ENCODE measurements around the gene PREX1. TPM values are rescaled to one million over a fixed set of nuclear protein-coding genes. Genes with fewer than 3 reads are reported as not detected.
A peak's percentile ranks its signal among the peaks of the same experiment; 100 is the strongest.

PREX1 gene
- total and polyA plus RNA-seq, 4 donors: 29.5 to 121 (median 69.3) TPM

DNA sequence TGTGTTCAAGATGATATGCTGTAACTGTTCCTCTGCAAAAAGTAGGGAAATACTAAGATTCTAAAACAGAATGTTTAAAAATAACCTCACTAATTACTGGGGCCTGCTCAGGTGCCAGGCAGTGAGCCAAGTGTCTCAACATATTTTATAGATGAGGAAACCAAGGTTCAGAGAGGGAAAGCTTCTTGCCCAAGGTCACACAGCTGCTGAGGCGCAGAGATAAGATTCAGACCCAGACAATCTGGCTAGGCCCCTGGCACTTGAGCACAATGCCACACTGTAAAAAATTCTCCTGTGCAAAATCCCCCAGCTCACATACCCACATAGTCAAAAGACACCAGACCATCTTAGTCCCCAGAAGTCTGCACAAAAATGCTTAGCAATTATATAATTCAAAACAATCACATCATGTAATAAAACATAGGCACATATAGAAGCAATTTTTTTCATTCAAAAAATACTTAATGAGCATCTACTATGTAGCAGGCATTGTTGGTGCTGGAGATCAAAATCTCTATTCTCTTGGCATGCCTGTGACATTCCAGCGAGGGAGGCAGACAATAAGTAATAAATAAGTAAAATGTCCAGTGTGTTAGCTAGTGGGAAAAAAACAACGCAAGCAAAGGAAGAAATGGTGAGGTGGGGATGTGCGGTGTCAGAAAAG lies 10.3 kb downstream of the PREX1 start:
- H3K27ac ChIP-seq (ENCODE audit: low read depth in 1 of 2, low read length in 1 of 2): peak overlapping the region in 1 of 2 donors; percentile 9
- H3K4me3 ChIP-seq: no peak overlapping the region
- WGBS, 2 donors: 75 to 80% methylated on average over 4 of the region's 4 CpGs
- H3K9me3 ChIP-seq (ENCODE audit: control insufficient read depth in 4 of 4, insufficient read depth in 3 of 4, low read length in 3 of 4): peaks cover 0 to 6% (median 0%) of the 10 kb centered on the region in 4 donors
- DNase-seq (no peak), ATAC-seq (ENCODE audit: insufficient read depth, low FRiP score) (no peak)
- no peak overlapping the region for H3K9ac ChIP-seq (ENCODE audit: insufficient read depth in 1 of 2, low read length in 2 of 2)
- peaks cover 0 to 8% (median 0%) of the 10 kb centered on the region in 4 donors for H3K36me3 ChIP-seq (ENCODE audit: control insufficient read depth in 4 of 4, insufficient read depth in 4 of 4, low read length in 4 of 4)
- TF ChIP-seq, protein P1, sequence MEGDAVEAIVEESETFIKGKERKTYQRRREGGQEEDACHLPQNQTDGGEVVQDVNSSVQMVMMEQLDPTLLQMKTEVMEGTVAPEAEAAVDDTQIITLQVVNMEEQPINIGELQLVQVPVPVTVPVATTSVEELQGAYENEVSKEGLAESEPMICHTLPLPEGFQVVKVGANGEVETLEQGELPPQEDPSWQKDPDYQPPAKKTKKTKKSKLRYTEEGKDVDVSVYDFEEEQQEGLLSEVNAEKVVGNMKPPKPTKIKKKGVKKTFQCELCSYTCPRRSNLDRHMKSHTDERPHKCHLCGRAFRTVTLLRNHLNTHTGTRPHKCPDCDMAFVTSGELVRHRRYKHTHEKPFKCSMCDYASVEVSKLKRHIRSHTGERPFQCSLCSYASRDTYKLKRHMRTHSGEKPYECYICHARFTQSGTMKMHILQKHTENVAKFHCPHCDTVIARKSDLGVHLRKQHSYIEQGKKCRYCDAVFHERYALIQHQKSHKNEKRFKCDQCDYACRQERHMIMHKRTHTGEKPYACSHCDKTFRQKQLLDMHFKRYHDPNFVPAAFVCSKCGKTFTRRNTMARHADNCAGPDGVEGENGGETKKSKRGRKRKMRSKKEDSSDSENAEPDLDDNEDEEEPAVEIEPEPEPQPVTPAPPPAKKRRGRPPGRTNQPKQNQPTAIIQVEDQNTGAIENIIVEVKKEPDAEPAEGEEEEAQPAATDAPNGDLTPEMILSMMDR (IDR thresholded peaks at IDR 0.05; ENCODE audit: control extremely low read depth, extremely low read depth): no peak
- peaks cover 0 to 17% (median 0%) of the 10 kb centered on the region in 5 donors for H3K4me1 ChIP-seq (ENCODE audit: control insufficient read depth in 5 of 5, insufficient read depth in 5 of 5, low read length in 5 of 5)
- peaks cover 0 to 57% (median 20%) of the 10 kb centered on the region in 3 donors for H3K27me3 ChIP-seq (ENCODE audit: control insufficient read depth in 3 of 3, insufficient read depth in 3 of 3, low read length in 2 of 3)

DNA sequence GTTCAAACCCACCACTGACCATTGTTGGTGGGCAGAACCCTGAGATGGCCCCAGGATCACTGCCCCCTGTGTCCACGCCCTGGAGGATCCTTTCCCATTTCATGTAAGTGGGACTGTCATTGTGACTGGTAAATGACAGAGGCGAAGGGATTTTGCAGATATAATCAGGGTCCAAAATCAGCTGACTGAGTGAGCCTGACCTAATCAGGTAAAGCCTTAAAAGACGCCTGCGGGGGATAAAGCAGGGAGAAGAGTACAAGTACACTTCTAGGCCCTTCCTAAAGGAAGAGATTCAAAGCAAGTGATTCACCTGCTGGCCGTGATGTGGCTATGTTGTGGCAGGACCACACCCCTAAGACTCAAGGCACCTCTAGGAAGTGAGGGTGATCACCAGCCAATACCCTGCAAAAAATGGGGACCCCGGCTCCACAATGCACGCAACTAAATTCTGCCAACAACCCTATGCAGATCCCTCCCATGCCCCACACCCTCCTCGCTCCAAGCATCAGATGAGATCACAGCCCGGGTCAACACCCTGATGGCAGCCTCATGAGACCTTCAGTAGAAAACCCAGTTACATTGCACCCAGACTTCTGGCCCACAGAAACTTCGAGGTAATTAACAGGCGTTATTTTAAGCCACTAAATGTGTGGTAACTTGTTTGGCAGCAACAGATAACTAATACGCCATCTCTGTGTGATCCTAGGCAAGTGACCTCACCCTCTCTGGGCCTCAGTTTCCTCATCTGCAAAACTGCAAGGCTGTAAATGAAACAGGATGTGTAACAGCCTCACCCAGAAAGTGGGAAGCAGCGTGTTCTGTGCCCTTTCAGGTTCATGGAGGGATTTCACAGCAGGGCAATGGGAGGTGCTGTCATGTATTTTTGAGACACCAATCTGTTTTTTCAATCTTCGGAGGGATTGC lies 11.3 kb downstream of the PREX1 start:
- no peak overlapping the region for H3K27ac ChIP-seq (ENCODE audit: low read depth in 1 of 2, low read length in 1 of 2)

DNA sequence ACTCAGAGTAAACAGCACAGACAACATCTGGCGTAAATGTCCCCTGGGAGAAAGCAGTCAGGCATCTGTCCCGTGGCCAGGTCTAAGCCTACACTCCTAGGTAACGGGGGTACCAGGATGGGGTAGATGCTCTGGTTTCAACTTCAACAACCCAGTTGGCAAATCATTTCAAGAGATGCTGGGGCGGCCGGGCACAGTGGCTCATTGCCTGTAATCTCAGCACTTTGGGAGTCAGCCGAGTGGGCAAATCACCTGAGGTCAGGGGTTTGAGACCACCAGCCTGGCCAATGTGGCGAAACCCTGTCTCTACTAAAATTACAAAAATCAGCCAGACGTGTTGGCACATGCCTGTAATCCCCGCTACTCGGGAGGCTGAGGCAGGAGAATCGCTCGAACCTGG lies 12.3 kb downstream of the PREX1 start:
- 77 to 86% methylated on average over 12 of the region's 12 CpGs for WGBS, 2 donors
- DNase-seq: no peak
- H3K36me3 ChIP-seq (ENCODE audit: control insufficient read depth in 4 of 4, insufficient read depth in 4 of 4, low read length in 4 of 4): peaks cover 0 to 7% (median 0%) of the 10 kb centered on the region in 4 donors
- H3K27me3 ChIP-seq (ENCODE audit: control insufficient read depth in 3 of 3, insufficient read depth in 3 of 3, low read length in 2 of 3): peaks cover 0 to 53% (median 18%) of the 10 kb centered on the region in 3 donors
- TF ChIP-seq, protein P1 (IDR thresholded peaks at IDR 0.05; ENCODE audit: control extremely low read depth, extremely low read depth): no peak
- H3K4me3 ChIP-seq: no peak overlapping the region
- peaks cover 0 to 20% (median 0%) of the 10 kb centered on the region in 5 donors for H3K4me1 ChIP-seq (ENCODE audit: control insufficient read depth in 5 of 5, insufficient read depth in 5 of 5, low read length in 5 of 5)
- H3K9ac ChIP-seq (ENCODE audit: insufficient read depth in 1 of 2, low read length in 2 of 2): no peak overlapping the region
- peaks cover 0 to 6% (median 0%) of the 10 kb centered on the region in 4 donors for H3K9me3 ChIP-seq (ENCODE audit: control insufficient read depth in 4 of 4, insufficient read depth in 3 of 4, low read length in 3 of 4)
- H3K27ac ChIP-seq (ENCODE audit: low read depth in 1 of 2, low read length in 1 of 2): no peak overlapping the region
- no peak for ATAC-seq (ENCODE audit: insufficient read depth, low FRiP score)

More for the DNA sequence above, 11.3 kb downstream of the PREX1 start:
- TF ChIP-seq, protein P1 (IDR thresholded peaks at IDR 0.05; ENCODE audit: control extremely low read depth, extremely low read depth): no peak
- H3K4me1 ChIP-seq (ENCODE audit: control insufficient read depth in 5 of 5, insufficient read depth in 5 of 5, low read length in 5 of 5): peaks cover 0 to 18% (median 0%) of the 10 kb centered on the region in 5 donors
- H3K36me3 ChIP-seq (ENCODE audit: control insufficient read depth in 4 of 4, insufficient read depth in 4 of 4, low read length in 4 of 4): peaks cover 0 to 8% (median 0%) of the 10 kb centered on the region in 4 donors
- no peak overlapping the region for H3K4me3 ChIP-seq
- no peak for ATAC-seq (ENCODE audit: insufficient read depth, low FRiP score)
- H3K9me3 ChIP-seq (ENCODE audit: control insufficient read depth in 4 of 4, insufficient read depth in 3 of 4, low read length in 3 of 4): peaks cover 0 to 6% (median 0%) of the 10 kb centered on the region in 4 donors
- H3K27me3 ChIP-seq (ENCODE audit: control insufficient read depth in 3 of 3, insufficient read depth in 3 of 3, low read length in 2 of 3): peaks cover 0 to 53% (median 18%) of the 10 kb centered on the region in 3 donors
- no peak for DNase-seq
- H3K9ac ChIP-seq (ENCODE audit: insufficient read depth in 1 of 2, low read length in 2 of 2): no peak overlapping the region
- 77 to 81% methylated on average over 14 of the region's 14 CpGs for WGBS, 2 donors

Measured in lung (tissue), 12 donors.